ENCODE measurements around the gene CDH13.

DNA sequence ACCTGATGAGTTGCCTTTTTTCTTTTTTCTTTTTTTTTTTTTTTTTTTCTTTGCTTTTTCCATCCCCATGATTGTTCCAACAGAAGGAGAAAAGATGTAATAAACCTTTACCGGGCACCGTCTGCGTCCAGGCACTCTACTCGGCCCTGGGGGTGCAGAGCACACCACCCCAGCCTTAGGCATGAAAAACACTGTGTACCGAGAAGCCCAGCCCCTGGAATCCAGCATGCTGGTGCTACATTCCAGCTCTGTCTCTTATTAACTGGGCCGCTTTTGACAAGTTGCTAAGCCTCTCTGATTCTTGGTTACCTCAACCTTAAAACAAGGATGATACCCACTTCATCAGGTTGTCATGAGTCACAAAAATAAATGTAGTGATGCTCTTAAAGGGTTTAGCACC lies 1117.0 kb downstream of the CDH13 start:
- TF ChIP-seq CTCF (IDR thresholded peaks at IDR 0.05; ENCODE audit: low read depth, low read length, poor library complexity, severe bottlenecking) (no peak), EZH2phosphoT487 (IDR thresholded peaks at IDR 0.05; ENCODE audit: borderline replicate concordance, low read length) (no peak)

All from DOHH2 (cell line).